ENCODE measurements around the gene CCDC13. TPM values are rescaled to one million over a fixed set of nuclear protein-coding genes. Genes with fewer than 3 reads are reported as not detected.
A peak's percentile ranks its signal among the peaks of the same experiment; 100 is the strongest.

The CCDC13 gene
- total RNA-seq, 4 donors from 2014 or later: 1.4 to 6.8 (median 4.2) TPM; not detected in 1

DNA sequence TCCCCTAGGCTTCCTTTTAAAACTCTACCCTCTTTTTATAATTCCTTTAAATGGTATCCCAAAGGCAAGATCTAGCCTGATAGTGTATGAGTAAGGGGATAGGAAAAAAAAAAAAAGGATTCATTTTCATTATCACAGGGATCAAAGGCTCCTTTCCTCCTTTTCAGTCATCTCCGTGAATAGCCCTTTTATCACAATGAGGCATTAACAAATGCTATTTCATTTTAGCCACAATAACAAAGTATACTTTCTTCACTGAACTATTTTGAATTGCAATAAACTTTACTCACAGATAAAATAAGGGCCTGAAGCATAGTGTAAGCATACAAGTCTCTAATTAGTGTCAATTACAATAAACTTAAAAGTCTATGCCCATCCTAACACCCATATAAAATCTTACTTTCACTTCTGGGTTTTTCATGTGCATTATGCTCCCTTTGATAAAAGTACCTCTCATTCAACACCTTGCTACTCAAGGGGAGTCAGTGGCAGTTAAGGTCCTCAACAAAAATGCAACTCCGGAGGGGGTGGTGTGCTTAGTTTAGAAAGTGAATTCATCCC lies 22.6 kb upstream of the CCDC13 start:
- Histone ChIP-seq H3K4me1 (peaks cover 0 to 8% (median 2%) of the 10 kb centered on the region in 4 donors), H3K27me3 (no peaks in the 10 kb centered on the region), H3K9me3 (no peaks in the 10 kb centered on the region), H3K36me3 (peaks cover 0 to 21% (median 0%) of the 10 kb centered on the region in 3 donors), H3K27ac (no peak overlapping the region), H3K4me3 (no peak overlapping the region)
- TF ChIP-seq POLR2A (IDR thresholded peaks at IDR 0.05) (no peak), CTCF (IDR thresholded peaks at IDR 0.05) (no peak)
- no peak for DNase-seq

- Histone ChIP-seq H3K27ac (no peak overlapping the region), H3K4me1 (no peaks in the 10 kb centered on the region), H3K36me3 (peaks cover 0 to 59% (median 0%) of the 10 kb centered on the region in 3 donors)
Observed at GRCh38 chr3:42790714-42791229, 17.7 kb upstream of the CCDC13 start.

GRCh38 chr3:42786631-42787030 lies 13.6 kb upstream of the CCDC13 start:
- Histone ChIP-seq H3K36me3 (peaks cover 0 to 64% (median 0%) of the 10 kb centered on the region in 3 donors), H3K4me3 (no peak overlapping the region), H3K27me3 (no peaks in the 10 kb centered on the region), H3K9me3 (no peaks in the 10 kb centered on the region), H3K4me1 (no peaks in the 10 kb centered on the region), H3K27ac (no peak overlapping the region)
- DNase-seq: no peak
- TF ChIP-seq POLR2A (IDR thresholded peaks at IDR 0.05) (no peak), CTCF (IDR thresholded peaks at IDR 0.05) (no peak)

More at GRCh38 chr3:42790714-42791229, 17.7 kb upstream of the CCDC13 start:
- TF ChIP-seq POLR2A (IDR thresholded peaks at IDR 0.05) (no peak), CTCF (IDR thresholded peaks at IDR 0.05) (no peak)
- no peak for DNase-seq
- Histone ChIP-seq H3K4me3 (no peak overlapping the region), H3K9me3 (no peaks in the 10 kb centered on the region), H3K27me3 (no peaks in the 10 kb centered on the region)

DNA sequence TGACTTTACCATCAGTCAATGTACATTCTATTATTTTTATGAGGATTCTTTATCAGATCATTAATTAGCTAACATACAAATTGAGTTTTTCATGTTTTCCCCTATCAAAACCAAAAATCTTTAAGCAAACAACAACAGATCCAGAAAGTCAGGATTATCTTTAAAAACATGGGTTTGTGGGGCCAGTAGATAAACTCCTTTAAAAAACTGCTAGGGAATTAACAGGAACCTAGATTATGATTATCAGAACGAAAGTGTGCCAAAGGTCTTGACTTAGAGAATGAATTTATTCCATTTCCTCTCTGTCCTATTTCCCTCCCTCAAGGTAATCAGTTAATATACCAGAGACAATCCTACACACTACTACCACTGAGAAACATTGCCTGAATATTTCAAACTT lies 13.2 kb upstream of the CCDC13 start:
- TF ChIP-seq POLR2A (IDR thresholded peaks at IDR 0.05) (no peak), CTCF (IDR thresholded peaks at IDR 0.05) (no peak)
- no peak overlapping the region for H3K4me3 ChIP-seq
- DNase-seq: no peak
- no peaks in the 10 kb centered on the region for H3K27me3 ChIP-seq
- no peaks in the 10 kb centered on the region for H3K4me1 ChIP-seq
- H3K36me3 ChIP-seq: peaks cover 0 to 64% (median 0%) of the 10 kb centered on the region in 3 donors
- H3K27ac ChIP-seq: no peak overlapping the region
- H3K9me3 ChIP-seq: no peaks in the 10 kb centered on the region

GRCh38 chr3:42780892-42781700 lies 8.0 kb upstream of the CCDC13 start:
- TF ChIP-seq POLR2A (IDR thresholded peaks at IDR 0.05) (no peak), CTCF (IDR thresholded peaks at IDR 0.05) (peak; percentile 66 to 95 (median 90))
- Histone ChIP-seq H3K27me3 (no peaks in the 10 kb centered on the region), H3K9me3 (no peaks in the 10 kb centered on the region), H3K36me3 (peaks cover 0 to 29% (median 0%) of the 10 kb centered on the region in 3 donors), H3K4me1 (peaks cover 0 to 16% (median 0%) of the 10 kb centered on the region in 4 donors), H3K4me3 (no peak overlapping the region), H3K27ac (peak overlapping the region in 2 of 4 donors; percentile 58 to 71)
- no peak for DNase-seq
